Muscle layer of colon (tissue), 2 donors: ENCODE measurements around the gene S100A8.

Experiments used
- H3K27ac ChIP-seq: one replicate; pipeline ENCODE4 v1.7.0; 2013; ENCODE audit warnings: low read depth, mild to moderate bottlenecking, low read length, moderate library complexity
- H3K27me3 ChIP-seq, 2 donors: one replicate each; pipeline ENCODE4 v1.7.0; 2013; ENCODE audit warnings: low read length in 2 of 2, mild to moderate bottlenecking in 2 of 2; ENCODE audit not compliant: insufficient read depth in 2 of 2, control insufficient read depth in 1 of 2
- H3K36me3 ChIP-seq: one replicate; pipeline ENCODE4 v1.7.0; 2013; ENCODE audit warnings: mild to moderate bottlenecking, low read length; ENCODE audit not compliant: insufficient read depth
- H3K4me1 ChIP-seq: one replicate; pipeline ENCODE4 v1.7.0; 2013; ENCODE audit warnings: mild to moderate bottlenecking, low read length; ENCODE audit not compliant: insufficient read depth
- H3K4me3 ChIP-seq, 2 donors: one replicate each; pipeline ENCODE4 v1.7.0; 2013; ENCODE audit warnings: low read length in 2 of 2, low read depth in 1 of 2, mild to moderate bottlenecking in 1 of 2, moderate library complexity in 1 of 2
- H3K9ac ChIP-seq: one replicate; pipeline ENCODE4 v1.7.0; 2013; ENCODE audit warnings: low read length
- H3K9me3 ChIP-seq: one replicate; pipeline ENCODE4 v1.7.0; 2013; ENCODE audit warnings: mild to moderate bottlenecking, low read length
- donor health status: abdominal sarcoma.
- donor health status: Adenocarcinoma of cecum.

The S100A8 gene

GRCh38 chr1:153357853-153358690, 32.8 kb downstream of the S100A8 start, which contains the start of gene S100A9:
Gene S100A9 (plus strand): TSS chr1:153357854. CDS start chr1:153358284, 430 bp downstream.
- Histone ChIP-seq H3K27ac (no peak within 1 kb of the TSS), H3K4me3 (no peak within 1 kb of the TSS), H3K27me3 (no peaks in the 10 kb centered on the region), H3K36me3 (no peaks in the 10 kb centered on the region), H3K4me1 (no peaks in the 10 kb centered on the region), H3K9ac (no peak within 1 kb of the TSS), H3K9me3 (no peaks in the 10 kb centered on the region)

- Histone ChIP-seq H3K4me1 (no peaks in the 10 kb centered on the region), H3K4me3 (no peak overlapping the region), H3K36me3 (no peaks in the 10 kb centered on the region), H3K9ac (no peak overlapping the region), H3K27me3 (no peaks in the 10 kb centered on the region), H3K27ac (no peak overlapping the region), H3K9me3 (no peaks in the 10 kb centered on the region)
Observed at GRCh38 chr1:153357076-153357852, 33.6 kb downstream of the S100A8 start.

GRCh38 chr1:153356392-153357075, 34.3 kb downstream of the S100A8 start:
- Histone ChIP-seq H3K4me3 (no peak overlapping the region), H3K9me3 (no peaks in the 10 kb centered on the region), H3K27me3 (peaks cover 0 to 2% of the 10 kb centered on the region in 2 donors), H3K9ac (no peak overlapping the region), H3K4me1 (no peaks in the 10 kb centered on the region), H3K36me3 (no peaks in the 10 kb centered on the region), H3K27ac (no peak overlapping the region)

GRCh38 chr1:153355445-153356071, 35.3 kb downstream of the S100A8 start:
- H3K36me3 ChIP-seq, result no peaks in the 10 kb centered on the region
- no peak overlapping the region for H3K27ac ChIP-seq
- H3K4me3 ChIP-seq, result no peak overlapping the region
- H3K4me1 ChIP-seq, result no peaks in the 10 kb centered on the region
- no peak overlapping the region for H3K9ac ChIP-seq
- peaks cover 0 to 5% of the 10 kb centered on the region in 2 donors for H3K27me3 ChIP-seq
- no peaks in the 10 kb centered on the region for H3K9me3 ChIP-seq

- no peaks in the 10 kb centered on the region for H3K9me3 ChIP-seq
- no peak overlapping the region for H3K4me3 ChIP-seq
- H3K9ac ChIP-seq, result no peak overlapping the region
- H3K36me3 ChIP-seq, result no peaks in the 10 kb centered on the region
- peaks cover 0 to 5% of the 10 kb centered on the region in 2 donors for H3K27me3 ChIP-seq
- H3K27ac ChIP-seq, result no peak overlapping the region
- no peaks in the 10 kb centered on the region for H3K4me1 ChIP-seq
Observed at GRCh38 chr1:153354515-153355193, 36.2 kb downstream of the S100A8 start.

GRCh38 chr1:153353226-153353947, 37.5 kb downstream of the S100A8 start:
- H3K9me3 ChIP-seq, result no peaks in the 10 kb centered on the region
- no peak overlapping the region for H3K9ac ChIP-seq
- peaks cover 0 to 5% of the 10 kb centered on the region in 2 donors for H3K27me3 ChIP-seq
- no peaks in the 10 kb centered on the region for H3K4me1 ChIP-seq
- H3K27ac ChIP-seq, result no peak overlapping the region
- H3K4me3 ChIP-seq, result no peak overlapping the region
- H3K36me3 ChIP-seq, result no peaks in the 10 kb centered on the region

GRCh38 chr1:153352523-153352922, 38.4 kb downstream of the S100A8 start:
- H3K36me3 ChIP-seq, result no peaks in the 10 kb centered on the region
- H3K9ac ChIP-seq, result no peak overlapping the region
- H3K4me3 ChIP-seq, result no peak overlapping the region
- H3K27ac ChIP-seq, result no peak overlapping the region
- H3K9me3 ChIP-seq, result no peaks in the 10 kb centered on the region
- peaks cover 0 to 5% of the 10 kb centered on the region in 2 donors for H3K27me3 ChIP-seq
- no peaks in the 10 kb centered on the region for H3K4me1 ChIP-seq

GRCh38 chr1:153350321-153350957, 40.4 kb downstream of the S100A8 start:
- Histone ChIP-seq H3K36me3 (no peaks in the 10 kb centered on the region), H3K27ac (no peak overlapping the region), H3K27me3 (peaks cover 6 to 11% of the 10 kb centered on the region in 2 donors), H3K4me1 (no peaks in the 10 kb centered on the region), H3K9ac (no peak overlapping the region), H3K4me3 (no peak overlapping the region), H3K9me3 (no peaks in the 10 kb centered on the region)

GRCh38 chr1:153349363-153350320, 41.2 kb downstream of the S100A8 start:
- H3K9ac ChIP-seq, result no peak overlapping the region
- H3K4me3 ChIP-seq, result no peak overlapping the region
- H3K36me3 ChIP-seq, result no peaks in the 10 kb centered on the region
- H3K27me3 ChIP-seq, result peaks cover 6 to 13% of the 10 kb centered on the region in 2 donors
- H3K4me1 ChIP-seq, result no peaks in the 10 kb centered on the region
- no peak overlapping the region for H3K27ac ChIP-seq
- H3K9me3 ChIP-seq, result no peaks in the 10 kb centered on the region
